HPDE6-E6E7 (cell line): ENCODE results near the gene ELOVL7.
A peak's percentile ranks its signal among the peaks of the same experiment; 100 is the strongest.
"Not testable (repeated sequence)": the region's sequence is repeated elsewhere in the genome, so short reads cannot be mapped to it uniquely, and the experiment has no call there.

Experiments used
- DNase-seq: peaks from one replicate; pipeline ENCODE4 v3.0.0; 2011; ENCODE audit warnings: missing footprints; ENCODE audit errors: extremely low spot score

The ELOVL7 gene

DNA sequence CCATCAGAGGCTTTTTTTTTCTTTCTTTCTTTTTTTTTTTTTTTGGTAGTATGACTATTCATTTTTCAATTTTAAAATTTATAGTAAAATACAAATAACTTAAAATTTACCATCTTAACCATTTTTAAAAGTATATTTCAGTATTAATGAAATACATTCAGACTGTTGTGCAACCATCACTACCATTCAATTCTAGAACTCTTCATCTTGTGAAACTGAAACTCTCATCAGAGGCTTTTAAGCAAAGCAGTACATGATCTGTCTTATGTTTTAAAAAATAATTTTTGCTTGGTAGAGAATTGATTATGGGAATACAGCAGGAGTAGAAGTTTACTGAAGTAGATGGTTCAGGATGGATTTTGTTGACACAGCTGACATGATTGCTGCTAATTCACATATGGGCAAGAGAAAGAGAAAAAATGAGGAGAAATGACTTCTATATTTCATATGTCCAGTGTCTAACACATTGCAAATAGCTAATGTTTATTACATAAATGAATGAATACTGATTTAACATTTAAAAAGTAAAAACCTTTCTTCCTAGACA lies 13.4 kb downstream of the ELOVL7 start:
- DNase-seq = no peak

DNA sequence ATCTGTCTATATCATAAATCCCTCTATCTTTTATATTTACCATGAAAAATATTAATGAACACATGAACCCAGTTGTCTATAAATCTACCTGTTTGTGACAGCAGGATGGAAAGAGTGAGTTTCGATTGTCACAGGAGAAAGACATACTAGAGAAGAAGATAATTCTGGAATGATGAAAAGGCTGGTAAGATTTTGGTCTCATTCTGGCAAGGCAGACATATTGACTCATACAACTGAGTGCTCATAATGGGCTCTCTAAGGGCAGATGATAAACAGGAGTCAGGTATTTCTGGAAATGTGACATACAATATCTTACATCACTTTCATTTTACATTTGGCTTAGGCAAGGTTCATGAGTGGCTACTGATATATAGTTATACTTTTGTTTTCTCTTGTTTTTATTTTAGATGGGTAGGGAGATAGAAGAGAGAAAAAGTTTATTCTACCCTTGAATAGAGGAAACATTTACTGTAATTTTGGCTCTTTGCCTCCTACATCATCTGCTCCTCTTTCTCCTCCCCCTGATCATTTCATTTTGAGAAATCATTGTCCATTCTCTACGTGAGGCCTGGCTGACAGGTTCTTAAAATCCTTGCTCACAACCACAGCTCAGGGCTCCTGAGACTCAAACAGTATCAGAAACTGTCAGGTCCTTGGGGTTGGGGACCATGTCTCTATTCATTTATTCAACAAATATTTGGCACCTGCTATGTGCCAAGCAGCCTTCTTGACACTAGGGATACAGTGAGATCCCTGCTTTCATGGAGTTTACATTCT lies 14.4 kb downstream of the ELOVL7 start:
- no peak for DNase-seq

GRCh38 chr5:60827201-60827600 lies 16.9 kb downstream of the ELOVL7 start:
- DNase-seq = no peak

DNA sequence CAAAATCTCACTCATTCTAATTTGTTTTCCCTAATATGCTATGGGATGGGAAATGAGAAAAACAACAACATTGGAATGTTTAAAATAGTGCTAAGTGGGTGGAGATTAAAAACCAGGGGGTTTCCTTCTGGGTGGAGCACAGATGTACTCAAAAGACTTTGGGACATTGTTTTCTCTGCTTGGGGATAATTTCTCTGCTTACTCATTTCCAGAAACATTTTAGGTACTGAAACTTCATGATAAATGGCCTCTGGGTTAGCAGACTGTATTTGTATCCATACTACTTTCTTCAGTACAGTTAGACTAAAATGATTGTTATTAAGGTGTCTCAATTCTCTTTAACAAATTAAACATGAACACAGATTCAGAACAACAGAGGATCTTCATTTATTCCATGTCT lies 17.4 kb downstream of the ELOVL7 start:
- DNase-seq = no peak

DNA sequence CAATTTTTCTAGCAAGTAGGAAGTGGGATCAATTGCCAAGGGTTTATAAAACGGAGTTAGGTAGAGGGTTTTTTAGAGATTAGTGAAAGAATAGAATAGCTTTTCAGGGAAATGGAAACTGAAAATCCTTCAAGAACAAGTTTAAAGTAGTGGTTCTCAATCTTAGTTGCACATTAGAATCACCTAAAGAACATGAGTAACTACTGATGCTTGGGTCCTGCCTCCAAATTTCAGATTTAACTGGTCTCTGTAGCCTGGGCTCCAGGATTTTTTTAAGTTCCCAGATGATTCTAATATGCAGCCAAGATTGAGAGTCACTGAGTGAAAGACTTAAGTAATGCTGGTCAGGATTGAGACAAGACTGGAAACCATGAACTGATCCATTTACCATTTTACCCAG lies 20.5 kb downstream of the ELOVL7 start:
- DNase-seq = no peak

- DNase-seq = no peak
Measured at GRCh38 chr5:60822285-60822556, 21.8 kb downstream of the ELOVL7 start.

DNA sequence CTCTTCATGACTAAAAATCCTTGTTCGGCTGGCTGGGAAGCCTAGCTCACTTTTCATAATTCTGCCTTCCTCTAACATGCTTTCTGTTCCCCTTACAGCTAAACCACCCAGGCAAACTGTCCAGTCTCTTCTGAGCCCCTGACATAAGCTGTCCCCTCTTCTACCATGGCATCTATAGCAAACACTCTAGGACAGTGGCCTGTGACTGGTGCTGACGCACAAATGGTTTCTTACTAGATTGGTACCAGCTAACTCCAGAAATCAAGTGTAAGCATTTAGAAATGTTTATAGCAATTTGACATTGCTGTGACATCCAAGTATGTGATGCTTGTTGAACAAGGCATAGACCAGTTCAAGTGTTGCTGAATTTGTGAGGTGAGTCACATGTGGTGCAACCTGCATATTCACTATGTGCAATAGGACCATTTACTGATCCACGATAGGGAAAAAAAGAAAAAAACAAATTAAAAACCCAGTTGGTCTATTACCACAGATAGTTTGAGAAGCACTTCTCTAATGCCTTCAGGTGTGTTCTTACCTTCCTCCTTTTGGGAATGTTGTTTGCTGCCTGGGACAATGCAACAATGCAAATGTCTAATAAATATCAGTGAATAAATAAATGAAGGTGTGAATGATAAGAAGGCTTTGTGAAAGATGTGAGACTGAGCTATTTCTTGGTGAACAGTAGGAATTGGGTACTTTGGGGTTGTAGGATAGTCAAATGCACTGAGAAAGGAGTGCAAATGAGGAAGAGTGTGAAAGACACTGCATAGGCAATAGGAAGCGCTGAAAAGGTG lies 22.4 kb downstream of the ELOVL7 start:
- no peak for DNase-seq

DNA sequence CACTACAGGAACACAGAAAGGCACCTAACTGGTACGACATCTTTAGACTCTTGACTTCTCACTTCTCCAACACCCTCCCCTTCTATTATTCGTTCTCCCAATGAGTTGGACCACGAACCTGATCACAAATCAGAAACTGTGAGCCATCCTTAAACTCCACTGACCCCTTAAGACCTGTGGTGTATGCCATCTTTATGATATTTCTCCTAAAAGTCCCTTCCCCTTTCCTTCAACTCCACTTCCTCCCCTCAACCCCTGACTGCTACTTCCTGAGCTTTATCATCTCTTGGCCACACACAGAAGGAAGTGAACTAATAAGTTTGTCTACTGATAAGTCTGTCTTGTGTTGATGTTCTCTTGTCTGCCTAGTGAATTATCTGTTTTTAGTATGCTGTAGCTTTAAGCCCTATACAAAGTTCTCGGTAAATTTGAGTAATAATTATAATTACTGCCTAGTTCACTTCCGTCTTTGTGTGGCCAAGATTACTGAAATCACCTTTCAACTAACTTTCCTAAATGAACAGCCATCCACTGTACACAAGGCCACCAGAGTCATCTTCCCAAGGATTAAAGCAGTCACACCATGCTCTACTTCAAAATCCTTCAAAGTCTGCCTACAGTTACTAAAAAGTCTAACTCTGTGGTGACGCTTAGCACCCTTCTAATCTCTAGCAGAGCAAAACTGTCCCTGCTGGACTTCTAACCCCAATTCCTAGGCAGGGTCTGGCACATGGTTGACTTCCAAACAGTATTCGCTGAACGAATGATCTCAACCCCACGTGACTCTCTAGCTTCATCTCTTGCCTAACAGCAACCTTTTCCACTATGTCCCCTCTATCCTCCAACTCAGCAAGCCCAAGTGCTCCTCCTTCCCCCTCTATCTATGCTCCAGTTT lies 23.2 kb downstream of the ELOVL7 start:
- DNase-seq = no peak

GRCh38 chr5:60816138-60816537 lies 27.9 kb downstream of the ELOVL7 start:
- DNase-seq = not testable (repeated sequence)

GRCh38 chr5:60814498-60814897 lies 29.6 kb downstream of the ELOVL7 start:
- no peak for DNase-seq

- no peak for DNase-seq
Measured at GRCh38 chr5:60812426-60812825, 31.6 kb downstream of the ELOVL7 start.

DNA sequence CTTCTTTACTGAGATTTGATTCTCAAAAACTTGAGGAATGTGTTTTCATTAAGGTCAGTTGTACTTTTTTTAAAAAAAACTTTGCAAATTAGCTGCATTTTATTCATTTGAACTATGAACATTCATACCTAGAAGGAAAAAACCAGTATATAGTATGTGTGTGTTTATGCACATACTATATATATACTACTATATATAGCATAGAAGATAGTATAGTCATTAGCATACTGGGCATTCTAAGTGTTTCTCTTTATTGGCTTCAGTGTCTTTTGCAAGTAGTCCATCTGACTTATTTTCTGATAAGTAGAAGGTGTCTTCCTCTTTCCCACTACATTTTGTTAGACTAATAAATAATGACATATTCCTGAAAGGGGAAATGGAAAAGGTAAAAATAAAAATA lies 33.0 kb downstream of the ELOVL7 start:
- no peak for DNase-seq

GRCh38 chr5:60810438-60811085 lies 33.5 kb downstream of the ELOVL7 start:
- peak; percentile 15 for DNase-seq

DNA sequence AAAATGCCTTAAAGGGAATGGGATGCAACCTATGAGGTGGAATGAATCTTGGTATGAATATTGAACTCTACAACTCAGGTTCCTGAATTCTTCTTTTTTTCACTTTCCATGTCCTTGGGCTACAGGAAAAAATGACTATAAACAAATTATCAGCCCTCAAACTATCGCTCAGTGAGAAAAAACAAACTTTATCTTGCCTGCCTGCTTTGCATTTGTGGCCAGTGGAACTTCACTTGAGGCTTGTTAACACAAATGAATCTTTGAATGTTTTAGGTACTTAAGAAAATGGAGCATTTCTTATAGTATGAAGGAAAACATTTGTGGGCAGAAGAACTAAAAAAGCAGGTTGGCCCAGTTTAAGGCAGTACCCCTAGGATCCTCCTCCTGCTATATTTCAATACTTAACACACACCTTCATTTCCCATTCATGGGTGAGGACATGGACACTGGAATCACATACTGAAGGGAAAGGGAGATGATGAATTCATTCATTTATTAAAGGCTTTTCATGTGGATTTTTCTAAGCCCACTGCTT lies 34.1 kb downstream of the ELOVL7 start:
- no peak for DNase-seq

DNA sequence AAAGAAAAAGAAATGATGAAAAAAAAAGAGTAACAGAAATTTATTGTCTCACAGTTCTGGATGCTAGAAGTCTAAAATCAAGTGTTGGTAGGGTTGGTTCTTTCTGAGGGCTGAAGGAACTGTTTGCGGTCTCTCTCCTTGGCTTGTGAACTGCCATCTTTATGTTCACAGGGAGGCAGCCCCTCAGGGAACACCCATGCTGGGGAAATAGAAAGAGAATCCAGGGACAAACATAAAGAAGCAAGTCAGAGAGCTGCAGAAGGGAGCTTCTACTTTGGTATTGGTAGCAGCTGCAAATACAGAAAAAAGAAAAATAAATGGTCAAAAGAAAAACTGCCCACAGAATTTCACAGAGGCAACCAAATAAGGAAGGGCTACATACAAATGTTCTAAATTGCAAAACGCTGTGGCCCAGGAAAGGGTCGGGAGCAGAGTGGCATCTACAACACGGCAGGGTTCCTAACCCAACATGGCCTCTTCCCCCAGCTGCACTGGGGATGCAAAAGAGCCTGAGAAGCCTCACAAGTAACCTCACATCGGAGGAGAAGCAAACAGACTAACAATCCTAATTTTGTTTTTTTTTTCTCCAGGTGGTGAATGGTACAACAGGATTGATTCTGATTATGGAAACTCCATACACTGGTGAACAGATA lies 37.4 kb downstream of the ELOVL7 start:
- DNase-seq = no peak

- DNase-seq = no peak
Measured at GRCh38 chr5:60805463-60805862, 38.6 kb downstream of the ELOVL7 start.

DNA sequence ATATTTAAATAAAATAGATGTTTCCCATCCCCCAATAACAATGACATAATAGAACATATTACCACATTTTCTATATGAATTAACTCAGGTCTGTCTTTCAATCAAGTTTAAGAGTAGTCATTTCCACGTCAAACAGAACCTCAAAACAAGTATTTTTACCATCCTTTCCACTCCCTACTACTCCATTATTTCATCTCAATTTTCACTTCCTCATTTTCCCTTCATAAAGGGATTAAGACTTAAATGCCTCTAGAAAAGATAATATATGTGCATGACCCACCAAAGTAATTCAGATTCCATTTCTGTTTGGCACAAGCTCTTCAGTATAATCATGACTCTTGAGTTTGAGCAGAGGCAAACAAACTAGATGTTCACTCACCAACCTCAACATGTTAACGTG lies 40.4 kb downstream of the ELOVL7 start:
- DNase-seq = no peak

DNA sequence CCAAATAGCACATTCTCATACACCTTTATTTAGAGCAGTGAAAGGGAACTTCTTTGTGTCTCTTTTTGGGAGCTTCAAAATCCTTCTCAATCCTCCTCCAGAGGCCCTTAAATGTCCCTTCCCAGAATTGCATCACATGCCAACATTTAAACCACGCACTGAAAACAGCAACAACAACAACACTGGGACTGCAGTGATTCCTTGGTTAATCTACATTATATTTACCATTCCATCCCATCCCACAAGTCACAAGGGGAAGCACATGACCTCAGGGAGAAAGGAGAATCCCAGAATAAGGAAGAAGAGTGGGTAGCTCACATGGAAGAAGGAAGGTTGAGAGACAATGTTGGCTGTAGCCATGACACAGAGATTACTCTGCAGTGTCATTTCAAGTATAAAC lies 41.1 kb downstream of the ELOVL7 start:
- DNase-seq = no peak

- DNase-seq = no peak
Measured at GRCh38 chr5:60802226-60802625, 41.8 kb downstream of the ELOVL7 start.

GRCh38 chr5:60797482-60798153 lies 46.5 kb downstream of the ELOVL7 start:
- DNase-seq = no peak
